Muscle layer of colon (tissue), 2 donors: Measurements from ENCODE around the gene RAC3.

ENCODE experiments used
- H3K27ac ChIP-seq: one replicate; pipeline ENCODE4 v1.7.0; 2013; ENCODE audit warnings: low read depth, mild to moderate bottlenecking, low read length, moderate library complexity
- H3K27me3 ChIP-seq, 2 donors: one replicate each; pipeline ENCODE4 v1.7.0; 2013; ENCODE audit warnings: low read length in 2 of 2, mild to moderate bottlenecking in 2 of 2; ENCODE audit not compliant: insufficient read depth in 2 of 2, control insufficient read depth in 1 of 2
- H3K36me3 ChIP-seq: one replicate; pipeline ENCODE4 v1.7.0; 2013; ENCODE audit warnings: mild to moderate bottlenecking, low read length; ENCODE audit not compliant: insufficient read depth
- H3K4me1 ChIP-seq: one replicate; pipeline ENCODE4 v1.7.0; 2013; ENCODE audit warnings: mild to moderate bottlenecking, low read length; ENCODE audit not compliant: insufficient read depth
- H3K4me3 ChIP-seq, 2 donors: one replicate each; pipeline ENCODE4 v1.7.0; 2013; ENCODE audit warnings: low read length in 2 of 2, low read depth in 1 of 2, mild to moderate bottlenecking in 1 of 2, moderate library complexity in 1 of 2
- H3K9ac ChIP-seq: one replicate; pipeline ENCODE4 v1.7.0; 2013; ENCODE audit warnings: low read length
- H3K9me3 ChIP-seq: one replicate; pipeline ENCODE4 v1.7.0; 2013; ENCODE audit warnings: mild to moderate bottlenecking, low read length
- donor health status: abdominal sarcoma.
- donor health status: Adenocarcinoma of cecum.

The RAC3 gene

GRCh38 chr17:82016061-82016874 lies 15.2 kb upstream of the RAC3 start:
- H3K27ac ChIP-seq = no peak overlapping the region
- no peak overlapping the region for H3K9ac ChIP-seq
- no peaks in the 10 kb centered on the region for H3K9me3 ChIP-seq
- no peak overlapping the region for H3K4me3 ChIP-seq
- no peaks in the 10 kb centered on the region for H3K36me3 ChIP-seq
- peaks cover 10% of the 10 kb centered on the region for H3K4me1 ChIP-seq
- H3K27me3 ChIP-seq = no peaks in the 10 kb centered on the region

- no peaks in the 10 kb centered on the region for H3K36me3 ChIP-seq
- H3K9ac ChIP-seq = no peak overlapping the region
- peaks cover 17% of the 10 kb centered on the region for H3K4me1 ChIP-seq
Measured at GRCh38 chr17:82016875-82017459, 14.5 kb upstream of the RAC3 start.

GRCh38 chr17:82017612-82018151 lies 13.8 kb upstream of the RAC3 start:
- no peaks in the 10 kb centered on the region for H3K9me3 ChIP-seq
- peaks cover 20% of the 10 kb centered on the region for H3K4me1 ChIP-seq
- H3K27ac ChIP-seq = no peak overlapping the region
- H3K9ac ChIP-seq = no peak overlapping the region
- no peaks in the 10 kb centered on the region for H3K36me3 ChIP-seq
- H3K27me3 ChIP-seq = no peaks in the 10 kb centered on the region
- H3K4me3 ChIP-seq = no peak overlapping the region

More at GRCh38 chr17:82016875-82017459, 14.5 kb upstream of the RAC3 start:
- H3K4me3 ChIP-seq = no peak overlapping the region
- H3K27ac ChIP-seq = no peak overlapping the region
- H3K9me3 ChIP-seq = no peaks in the 10 kb centered on the region
- no peaks in the 10 kb centered on the region for H3K27me3 ChIP-seq

GRCh38 chr17:82018152-82018988 lies 13.1 kb upstream of the RAC3 start:
- Histone ChIP-seq H3K27ac (no peak overlapping the region), H3K4me3 (no peak overlapping the region), H3K9me3 (no peaks in the 10 kb centered on the region), H3K4me1 (peaks cover 15% of the 10 kb centered on the region), H3K36me3 (no peaks in the 10 kb centered on the region), H3K9ac (no peak overlapping the region), H3K27me3 (no peaks in the 10 kb centered on the region)

- Histone ChIP-seq H3K27ac (no peak overlapping the region), H3K27me3 (no peaks in the 10 kb centered on the region), H3K9me3 (no peaks in the 10 kb centered on the region), H3K4me1 (peaks cover 22% of the 10 kb centered on the region), H3K4me3 (no peak overlapping the region), H3K36me3 (no peaks in the 10 kb centered on the region), H3K9ac (no peak overlapping the region)
Measured at GRCh38 chr17:82018989-82019689, 12.3 kb upstream of the RAC3 start.

- H3K4me1 ChIP-seq = peaks cover 24% of the 10 kb centered on the region
- H3K27ac ChIP-seq = no peak overlapping the region
- no peaks in the 10 kb centered on the region for H3K9me3 ChIP-seq
- no peaks in the 10 kb centered on the region for H3K27me3 ChIP-seq
- H3K9ac ChIP-seq = no peak overlapping the region
- H3K4me3 ChIP-seq = no peak overlapping the region
- no peaks in the 10 kb centered on the region for H3K36me3 ChIP-seq
Measured at GRCh38 chr17:82019690-82020571, 11.5 kb upstream of the RAC3 start.

GRCh38 chr17:82020572-82021106 lies 10.8 kb upstream of the RAC3 start:
- H3K4me1 ChIP-seq = peaks cover 24% of the 10 kb centered on the region
- no peaks in the 10 kb centered on the region for H3K36me3 ChIP-seq
- no peak overlapping the region for H3K9ac ChIP-seq

GRCh38 chr17:82021107-82021899 lies 10.2 kb upstream of the RAC3 start:
- Histone ChIP-seq H3K4me3 (peak overlapping the region in 1 of 2 donors; percentile 75), H3K9me3 (no peaks in the 10 kb centered on the region), H3K27ac (no peak overlapping the region), H3K9ac (peak overlapping the region; percentile 24), H3K36me3 (no peaks in the 10 kb centered on the region), H3K4me1 (peaks cover 24% of the 10 kb centered on the region), H3K27me3 (no peaks in the 10 kb centered on the region)

More at GRCh38 chr17:82020572-82021106, 10.8 kb upstream of the RAC3 start:
- Histone ChIP-seq H3K27me3 (no peaks in the 10 kb centered on the region), H3K27ac (no peak overlapping the region), H3K4me3 (no peak overlapping the region), H3K9me3 (no peaks in the 10 kb centered on the region)

- no peaks in the 10 kb centered on the region for H3K27me3 ChIP-seq
- H3K9ac ChIP-seq = peak overlapping the region; percentile 24
- H3K9me3 ChIP-seq = no peaks in the 10 kb centered on the region
- no peaks in the 10 kb centered on the region for H3K36me3 ChIP-seq
- H3K4me3 ChIP-seq = peak overlapping the region; percentile 75 to 86
- H3K27ac ChIP-seq = peak overlapping the region; percentile 49
- H3K4me1 ChIP-seq = peaks cover 24% of the 10 kb centered on the region
Measured at GRCh38 chr17:82021900-82022309, 9.6 kb upstream of the RAC3 start.
